GM23338 (cell line): ENCODE results near the gene SPINK5. TPM values are rescaled to one million over a fixed set of nuclear protein-coding genes. Genes with fewer than 3 reads are reported as not detected.
A peak's percentile ranks its signal among the peaks of the same experiment; 100 is the strongest.

Source experiments
- ATAC-seq: fragments of 200-7000 bp; cut with Tn5 transposase; 3 replicates; pipeline ENCODE4 v1.9.1; 2020
- DNase-seq: peaks from one replicate; pipeline ENCODE4 v3.0.0-alpha.2; 2015; ENCODE audit warnings: low spot score
- H2AFZ ChIP-seq: fragments of 200-600 bp; sonication (generic); 2 replicates; pipeline ENCODE4 v1.8.0; 2016; ENCODE audit warnings: antibody characterized with exemption, mild to moderate bottlenecking, moderate library complexity
- H3F3A ChIP-seq: fragments of 200-600 bp; sonication (generic); replicated peaks from 2 replicates; pipeline ENCODE4 v1.8.0; 2017; ENCODE audit warnings: antibody characterized with exemption, mixed run types, low read depth
- H3K27ac ChIP-seq: fragments of 200-600 bp; sonication (generic); 2 replicates; pipeline ENCODE4 v1.6.1; 2016; ENCODE audit warnings: low read depth
- H3K27me3 ChIP-seq: fragments of 200-600 bp; sonication (generic); 2 replicates; pipeline ENCODE4 v1.8.0; 2016; ENCODE audit warnings: mild to moderate bottlenecking, mixed run types, moderate library complexity; ENCODE audit not compliant: insufficient read depth
- H3K36me3 ChIP-seq: fragments of 200-600 bp; sonication (generic); 2 replicates; pipeline ENCODE4 v1.8.0; 2016; ENCODE audit warnings: mild to moderate bottlenecking; ENCODE audit not compliant: insufficient read depth
- H3K4me1 ChIP-seq: fragments of 200-600 bp; sonication (generic); 2 replicates; pipeline ENCODE4 v1.8.0; 2016; ENCODE audit warnings: mild to moderate bottlenecking, moderate library complexity; ENCODE audit not compliant: insufficient read depth
- H3K4me2 ChIP-seq: fragments of 200-600 bp; sonication (generic); 2 replicates; pipeline ENCODE4 v1.7.1; 2017; ENCODE audit warnings: mixed run types
- H3K4me3 ChIP-seq: fragments of 200-600 bp; sonication (generic); 2 replicates; pipeline ENCODE4 v1.6.1; 2016; ENCODE audit warnings: mixed run types
- H3K79me2 ChIP-seq: fragments of 200-600 bp; sonication (generic); replicated peaks from 2 replicates; pipeline ENCODE4 v1.8.0; 2017; ENCODE audit warnings: mild to moderate bottlenecking; ENCODE audit not compliant: insufficient read depth
- H3K9me2 ChIP-seq: fragments of 200-600 bp; sonication (generic); 2 replicates; pipeline ENCODE4 v1.8.0; 2017; ENCODE audit not compliant: insufficient read depth
- H4K20me1 ChIP-seq: fragments of 200-600 bp; sonication (generic); replicated peaks from 2 replicates; pipeline ENCODE4 v1.8.0; 2017; ENCODE audit warnings: mild to moderate bottlenecking; ENCODE audit not compliant: insufficient read depth
- H3K27ac Mint-ChIP-seq: 2 replicates; pipeline ENCODE4 v1.8.0; 2020; ENCODE audit warnings: inconsistent platforms, mild to moderate bottlenecking, moderate library complexity, mixed read lengths
- H3K27me3 Mint-ChIP-seq: 3 replicates; pipeline ENCODE4 v1.8.0; 2022; ENCODE audit warnings: low read depth, mild to moderate bottlenecking, moderate library complexity, mixed read lengths, inconsistent platforms; ENCODE audit not compliant: insufficient read depth, poor library complexity
- H3K36me3 Mint-ChIP-seq: 3 replicates; pipeline ENCODE4 v1.8.0; 2021; ENCODE audit warnings: low read depth, mild to moderate bottlenecking, inconsistent platforms, moderate library complexity, mixed read lengths
- H3K4me1 Mint-ChIP-seq: 3 replicates; pipeline ENCODE4 v1.8.0; 2020; ENCODE audit warnings: mild to moderate bottlenecking, inconsistent platforms, mixed read lengths
- H3K4me3 Mint-ChIP-seq: 3 replicates; pipeline ENCODE4 v1.8.0; 2021; ENCODE audit warnings: moderate library complexity, mild to moderate bottlenecking, inconsistent platforms, mixed read lengths
- H3K9me3 Mint-ChIP-seq: 3 replicates; pipeline ENCODE4 v1.8.0; 2020; ENCODE audit warnings: moderate library complexity, mild to moderate bottlenecking, inconsistent platforms, mixed read lengths
- ETS1 ChIP-seq: IDR thresholded peaks from 2 replicates; pipeline ENCODE4 v1.6.1; 2016; ENCODE audit warnings: antibody characterized with exemption
- EZH2phosphoT487 ChIP-seq: fragments of 200-600 bp; sonication (generic); IDR thresholded peaks from one replicate; pipeline ENCODE4 v1.8.1; 2018; ENCODE audit warnings: antibody characterized with exemption; ENCODE audit not compliant: unreplicated experiment
- JUNB ChIP-seq: IDR thresholded peaks from one replicate; pipeline ENCODE4 v1.6.1; 2016; ENCODE audit warnings: antibody characterized with exemption; ENCODE audit not compliant: unreplicated experiment
- NANOG ChIP-seq: IDR thresholded peaks from 2 replicates; pipeline ENCODE4 v1.6.1; 2016; ENCODE audit warnings: antibody characterized with exemption, borderline replicate concordance
- POLR2AphosphoS5 ChIP-seq: IDR thresholded peaks from 2 replicates; pipeline ENCODE4 v1.6.1; 2016; ENCODE audit warnings: antibody characterized with exemption, low read depth
- ZNF114 ChIP-seq: fragments of 250-450 bp; sonication (Bioruptor Pico); IDR thresholded peaks from 2 replicates; pipeline ENCODE4 v1.5.0; 2020; ENCODE audit warnings: mild to moderate bottlenecking, moderate library complexity
- ZNF331 ChIP-seq: fragments of 250-450 bp; sonication (Bioruptor Pico); IDR thresholded peaks from 2 replicates; pipeline ENCODE4 v1.5.0; 2020; ENCODE audit warnings: low read depth, mild to moderate bottlenecking, moderate library complexity
- ZNF462 ChIP-seq: fragments of 250-450 bp; sonication (Bioruptor Pico); IDR thresholded peaks from 2 replicates; pipeline ENCODE4 v1.5.0; 2020; ENCODE audit warnings: mild to moderate bottlenecking, moderate library complexity
- polyA plus RNA-seq: library from polyadenylated mRNA; unstranded; fragments of >200 nt; fragmentation: Nextera tagmentation; extraction: Ambion mirVana; gene quantifications from 2 replicates; pipeline ENCODE4 v1.2.1, GENCODE V29; 2016
- total RNA-seq: library from RNA; depleted of rRNA; stranded (reverse); fragments of >200 nt; shearing (Covaris generic); gene quantifications from 2 replicates; pipeline ENCODE4 v1.2.3, GENCODE V29; 2014

Gene SPINK5
- total and polyA plus RNA-seq, 2 experiments from 2014 or later, result 4.5 to 8.8 TPM

GRCh38 chr5:148070621-148071020, 6.8 kb downstream of the SPINK5 start:
- Histone ChIP-seq H3K36me3 (no peaks in the 10 kb centered on the region), H3K79me2 (no peaks in the 10 kb centered on the region), H3K4me2 (no peak overlapping the region), H3F3A (no peaks in the 10 kb centered on the region), H3K4me1 (peaks cover 13% of the 10 kb centered on the region), H3K4me3 (no peak overlapping the region), H3K9me2 (no peaks in the 10 kb centered on the region), H3K27me3 (no peaks in the 10 kb centered on the region), H4K20me1 (no peaks in the 10 kb centered on the region), H2AFZ (no peak overlapping the region), H3K27ac (peak overlapping the region; percentile 55; the same call in 1 of the 2 replicates)
- DNase-seq (no peak), ATAC-seq (peak; percentile 36; the same call in 2 of the 3 replicates)
- TF ChIP-seq ZNF114 (CRISPR knock-in tag) (no peak), ZNF331 (CRISPR knock-in tag) (no peak), ETS1 (no peak), NANOG (no peak), EZH2phosphoT487 (no peak), JUNB (no peak), POLR2AphosphoS5 (no peak), ZNF462 (CRISPR knock-in tag) (no peak)
- H3K27ac Mint-ChIP-seq, result 0 out of 2 replicates have a peak overlapping the region, but pooled peaks have one; percentile 10
- H3K9me3 Mint-ChIP-seq, result no peaks in the 10 kb centered on the region
- H3K4me3 Mint-ChIP-seq, result no peak overlapping the region
- H3K36me3 Mint-ChIP-seq, result no peaks in the 10 kb centered on the region
- H3K4me1 Mint-ChIP-seq, result peaks cover 13% of the 10 kb centered on the region
- no peaks in the 10 kb centered on the region for H3K27me3 Mint-ChIP-seq
